ENCODE results near the gene UBIAD1.
A peak's percentile ranks its signal among the peaks of the same experiment; 100 is the strongest.
"Not testable (repeated sequence)": the region's sequence is repeated elsewhere in the genome, so short reads cannot be mapped to it uniquely, and the experiment has no call there.

The UBIAD1 gene, protein sequence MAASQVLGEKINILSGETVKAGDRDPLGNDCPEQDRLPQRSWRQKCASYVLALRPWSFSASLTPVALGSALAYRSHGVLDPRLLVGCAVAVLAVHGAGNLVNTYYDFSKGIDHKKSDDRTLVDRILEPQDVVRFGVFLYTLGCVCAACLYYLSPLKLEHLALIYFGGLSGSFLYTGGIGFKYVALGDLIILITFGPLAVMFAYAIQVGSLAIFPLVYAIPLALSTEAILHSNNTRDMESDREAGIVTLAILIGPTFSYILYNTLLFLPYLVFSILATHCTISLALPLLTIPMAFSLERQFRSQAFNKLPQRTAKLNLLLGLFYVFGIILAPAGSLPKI

DNA sequence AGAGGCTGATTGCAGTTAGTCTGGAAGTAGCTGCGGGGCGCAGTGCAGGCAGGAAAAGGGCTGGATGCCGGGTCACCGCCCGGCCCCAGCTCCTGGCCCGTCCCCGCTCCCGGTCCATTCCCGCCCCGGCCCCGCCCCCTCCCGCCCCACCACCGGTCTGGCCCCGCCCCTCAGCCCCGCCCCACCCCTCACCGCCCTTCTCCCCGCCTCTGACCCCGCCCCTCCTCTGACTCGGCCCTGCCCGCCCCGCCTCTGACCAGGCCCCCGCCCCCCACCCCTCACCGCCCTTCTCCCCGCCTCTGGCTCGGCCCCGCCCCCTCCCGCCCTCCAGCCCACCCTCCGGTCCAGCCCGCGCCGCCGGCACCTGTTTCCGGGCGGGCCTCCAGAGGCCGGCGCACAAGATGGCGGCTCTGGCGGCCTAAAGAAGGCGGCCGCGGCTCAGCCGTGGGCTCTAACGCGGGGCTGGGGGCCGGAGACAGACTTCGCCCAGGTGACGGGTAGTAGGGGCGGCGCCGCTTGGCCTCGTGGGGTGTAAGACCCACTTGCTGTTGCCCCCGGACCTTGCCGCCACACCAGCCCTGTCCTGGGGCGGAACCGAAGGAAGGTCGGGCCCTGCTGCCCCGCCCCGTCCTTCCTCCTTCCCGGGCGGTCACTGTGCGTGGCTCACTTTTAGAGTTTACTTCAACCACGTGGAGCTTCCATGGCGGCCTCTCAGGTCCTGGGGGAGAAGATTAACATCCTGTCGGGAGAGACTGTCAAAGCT is at the start of gene UBIAD1:
UBIAD1 (plus strand) TSS at position 367 of the 763 bp plus-strand sequence; CDS start at position 701, 334 bp downstream.
- peak; percentile 84 for DNase-seq

DNA sequence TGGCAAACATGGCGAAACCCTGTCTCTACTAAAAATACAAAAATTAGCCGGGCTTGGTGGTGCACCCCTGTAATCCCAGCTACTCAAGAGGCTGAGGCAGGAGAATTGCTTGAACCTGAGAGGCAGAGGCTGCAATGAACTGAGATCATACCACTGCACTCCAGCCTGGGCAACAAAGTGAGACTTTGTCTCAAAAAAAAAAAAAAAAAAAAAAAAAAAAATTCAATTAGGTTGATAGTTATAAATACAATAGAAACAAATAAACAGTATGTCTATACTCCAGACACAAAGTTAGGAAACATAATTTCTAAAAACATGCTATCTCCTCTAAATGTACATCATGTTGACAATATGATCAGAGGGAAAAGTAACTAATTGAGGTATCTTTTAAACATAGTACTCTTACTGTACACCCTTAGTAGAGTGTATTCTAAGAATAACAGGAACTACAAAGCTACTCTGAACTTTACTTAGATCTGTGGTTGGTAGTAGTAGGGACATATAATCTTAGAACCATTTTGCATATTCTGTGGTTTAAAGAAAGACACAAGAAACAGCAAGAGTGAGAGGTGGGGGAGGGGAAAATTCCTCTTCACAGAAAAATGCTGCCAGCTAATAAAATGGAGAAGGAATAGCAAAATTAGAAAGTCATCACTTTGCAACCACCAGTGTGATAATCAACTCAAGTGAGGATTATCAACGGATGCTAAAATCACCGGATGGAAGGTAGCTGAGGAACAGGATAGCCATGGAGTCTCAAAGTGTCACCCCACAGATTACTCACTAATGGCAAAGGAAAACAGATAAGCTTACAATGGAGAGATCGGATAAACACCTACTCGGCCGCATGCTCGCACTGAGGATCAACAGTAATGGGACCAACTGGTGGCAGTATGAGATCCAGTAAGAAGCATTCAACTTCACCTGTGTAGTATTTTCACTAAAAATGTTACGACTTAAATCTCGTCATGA is 45.6 kb upstream of the UBIAD1 start:
- no peak for DNase-seq

DNA sequence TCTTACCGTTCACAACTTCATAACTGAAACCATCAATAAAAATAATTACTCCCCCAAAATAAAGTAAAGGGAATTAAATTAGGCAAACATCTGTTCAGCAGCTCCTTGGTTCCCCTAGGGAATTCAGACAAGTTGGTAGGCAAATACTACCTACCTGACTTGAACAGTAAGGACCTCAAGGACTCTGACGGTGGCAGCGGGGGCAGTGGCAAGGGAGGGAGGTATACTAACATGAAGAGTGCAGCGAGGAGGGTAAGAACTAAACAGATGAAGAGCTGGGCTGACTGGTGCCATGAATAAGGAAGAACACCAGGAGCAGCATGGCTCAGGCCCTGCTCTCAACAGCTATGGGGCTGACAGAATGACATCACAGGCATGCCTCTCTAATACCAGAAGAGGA is 43.8 kb upstream of the UBIAD1 start:
- DNase-seq, result no peak

DNA sequence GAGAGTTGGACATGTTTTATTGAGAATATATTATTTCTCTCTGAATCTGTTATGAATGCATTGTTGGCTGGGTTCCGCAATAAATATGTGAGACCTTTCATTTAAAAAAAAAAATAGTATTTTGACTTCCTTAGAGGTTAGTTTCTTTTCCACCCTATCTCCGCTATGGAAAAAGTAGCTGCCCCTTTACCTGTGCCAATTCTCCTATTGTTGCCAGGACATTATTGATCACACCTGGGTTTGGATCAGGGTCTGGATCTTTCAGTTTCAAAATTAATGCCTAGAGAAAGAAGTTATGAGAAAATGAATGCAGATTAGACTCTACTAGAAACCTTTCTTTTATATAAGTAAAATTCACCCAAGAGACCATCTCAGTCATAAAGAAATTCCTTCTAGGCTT is 39.8 kb upstream of the UBIAD1 start:
- no peak for DNase-seq

DNA sequence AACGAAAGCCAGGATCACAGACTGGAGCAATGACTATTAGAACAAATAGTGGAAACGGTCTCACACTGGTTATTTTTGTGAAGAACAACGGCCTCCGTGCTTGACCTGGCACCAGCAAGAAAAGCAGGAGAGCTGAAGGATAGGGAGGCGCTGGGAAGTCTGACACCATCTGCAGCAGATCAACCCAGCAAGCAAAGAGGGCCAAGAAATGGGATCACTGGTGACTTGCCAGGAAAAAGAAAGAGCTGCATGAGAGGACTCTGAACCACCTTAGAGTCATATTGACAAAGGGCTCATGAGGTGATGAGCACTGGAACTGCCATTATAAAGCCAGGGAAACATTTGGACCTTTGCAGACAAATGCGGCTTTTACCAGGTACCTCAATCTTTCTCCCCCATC is 35.6 kb upstream of the UBIAD1 start:
- DNase-seq, result no peak

DNA sequence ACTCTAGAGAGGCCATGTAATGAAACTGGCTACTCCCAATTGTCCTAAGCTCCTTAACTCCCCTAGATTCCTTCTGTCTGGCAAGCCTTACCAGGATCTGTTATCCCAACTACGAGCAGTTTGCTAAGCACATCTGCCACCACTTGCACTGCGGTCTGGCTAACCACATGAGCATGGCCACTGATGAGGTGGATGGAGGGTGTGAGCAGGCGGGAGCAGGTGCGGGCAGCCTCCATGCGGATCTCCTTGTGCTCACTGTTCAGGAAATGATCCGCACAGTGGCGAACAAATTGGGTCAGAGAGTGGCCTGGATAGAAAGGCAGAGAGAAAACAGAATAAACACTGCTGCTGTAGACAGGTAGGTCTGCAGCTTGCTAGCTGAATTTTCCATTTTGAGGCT is 34.7 kb upstream of the UBIAD1 start:
- DNase-seq, result no peak

DNA sequence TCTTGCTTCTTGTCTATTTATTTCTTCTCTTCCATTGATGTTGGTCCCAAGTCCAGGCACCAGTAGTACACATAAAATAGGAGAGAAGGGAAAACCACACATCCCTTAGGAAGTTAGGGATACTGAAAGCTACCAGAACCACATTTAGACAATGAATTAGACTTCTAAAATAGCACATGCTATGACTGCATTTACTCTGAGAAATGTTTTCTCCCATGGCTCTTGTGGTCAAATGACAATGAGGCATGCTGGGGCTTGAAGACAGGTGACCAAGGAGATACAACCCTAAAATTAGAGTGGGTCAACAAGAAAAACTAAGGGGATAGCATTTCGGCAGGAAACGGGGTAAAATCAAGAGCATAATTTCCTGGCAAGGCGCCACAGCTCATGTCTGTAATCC is 27.8 kb upstream of the UBIAD1 start:
- DNase-seq, result no peak

DNA sequence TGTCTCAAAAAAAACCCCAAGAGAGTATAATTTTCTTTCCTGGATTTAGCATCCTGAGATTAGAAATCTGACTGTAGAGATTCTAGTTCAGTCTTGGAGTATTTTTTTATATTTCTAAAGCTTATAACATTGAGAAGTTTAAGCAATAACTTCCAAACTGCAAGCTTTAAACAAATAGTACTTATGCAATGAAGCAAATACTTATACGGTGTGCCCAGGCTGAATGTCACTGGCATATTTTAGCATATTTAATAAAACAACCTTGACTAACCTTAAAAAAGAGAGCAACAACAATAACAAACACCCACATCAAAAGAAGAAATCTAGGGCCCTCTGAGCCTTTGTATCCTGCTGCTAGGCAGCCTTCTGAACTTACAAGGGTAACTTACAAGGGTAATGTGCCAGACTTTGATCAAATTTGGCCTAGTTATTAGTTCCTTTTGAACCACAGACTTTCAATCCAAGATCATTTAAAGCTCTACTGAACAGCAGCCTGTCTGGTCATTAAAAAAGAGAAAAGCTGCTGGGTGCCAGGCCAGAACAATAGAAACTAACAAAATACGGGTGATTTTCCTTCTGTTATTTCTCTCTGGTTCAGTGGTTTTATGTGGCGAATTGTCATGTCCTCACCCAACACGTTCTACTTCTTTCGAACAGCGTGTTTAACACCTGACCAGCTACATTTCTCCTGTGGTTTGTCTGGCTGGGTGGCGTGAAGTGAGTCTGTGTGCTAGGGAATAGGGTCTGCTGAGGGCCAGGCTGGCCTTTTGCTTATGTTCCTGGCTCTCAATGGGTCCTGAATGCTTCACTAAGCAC is 26.9 kb upstream of the UBIAD1 start:
- DNase-seq, result no peak

DNA sequence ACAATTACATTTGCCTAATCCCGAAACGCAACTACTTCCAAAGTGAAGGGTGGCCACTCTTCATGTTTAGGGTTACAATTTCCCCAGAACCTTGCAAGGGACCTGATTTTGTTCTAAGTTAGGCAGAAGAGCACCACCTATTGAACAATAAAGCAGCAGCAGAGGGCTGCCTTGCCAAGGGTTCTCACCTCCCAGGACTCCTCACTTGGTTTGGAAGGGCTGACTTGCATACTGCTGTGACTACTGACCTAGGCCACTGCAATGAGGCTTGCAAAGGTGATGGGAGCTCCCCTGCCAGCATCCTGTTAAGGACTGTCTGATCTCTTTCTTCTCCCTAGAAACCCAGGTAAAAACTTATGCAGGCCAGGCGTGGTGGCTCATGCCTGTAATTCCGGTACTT is 24.8 kb upstream of the UBIAD1 start:
- DNase-seq, result no peak

DNA sequence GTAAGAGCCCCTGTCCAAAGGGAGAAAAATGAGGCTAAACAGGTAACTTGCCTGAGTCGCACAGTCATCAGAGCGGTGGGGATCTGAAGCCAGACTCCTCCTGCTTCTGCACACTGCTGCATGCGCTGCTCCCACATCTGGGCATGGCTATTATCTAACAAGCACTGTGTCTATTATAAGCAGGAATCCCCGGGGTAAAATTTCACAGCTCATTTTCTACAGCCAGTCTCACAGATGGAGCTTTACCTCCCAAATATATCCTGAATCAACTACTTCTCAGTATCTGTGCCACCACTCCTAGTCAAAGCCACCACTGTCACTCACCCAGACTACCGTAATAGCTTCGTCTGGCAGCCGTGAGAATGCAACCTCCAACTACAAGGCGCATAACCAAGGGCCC is 20.5 kb upstream of the UBIAD1 start:
- no peak for DNase-seq

DNA sequence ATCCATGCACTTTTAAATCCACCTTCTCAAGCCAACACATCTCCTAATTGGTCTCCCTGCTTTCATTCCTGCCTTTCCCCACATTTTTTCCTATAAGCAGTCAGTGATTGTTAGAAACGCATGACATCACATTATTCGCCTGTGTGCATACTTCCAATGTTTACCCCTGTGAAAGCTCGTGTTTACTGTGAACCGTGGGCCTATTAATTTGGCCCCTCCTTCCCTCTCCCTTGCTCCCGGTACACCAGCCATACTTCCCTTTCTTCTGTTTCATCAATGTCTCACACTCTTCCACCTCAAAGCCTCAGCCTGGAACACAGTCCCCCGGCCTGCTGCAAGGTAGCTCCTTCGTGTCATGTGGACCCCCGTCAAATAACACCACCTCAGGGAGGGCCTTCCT is 19.8 kb upstream of the UBIAD1 start:
- DNase-seq, result no peak

DNA sequence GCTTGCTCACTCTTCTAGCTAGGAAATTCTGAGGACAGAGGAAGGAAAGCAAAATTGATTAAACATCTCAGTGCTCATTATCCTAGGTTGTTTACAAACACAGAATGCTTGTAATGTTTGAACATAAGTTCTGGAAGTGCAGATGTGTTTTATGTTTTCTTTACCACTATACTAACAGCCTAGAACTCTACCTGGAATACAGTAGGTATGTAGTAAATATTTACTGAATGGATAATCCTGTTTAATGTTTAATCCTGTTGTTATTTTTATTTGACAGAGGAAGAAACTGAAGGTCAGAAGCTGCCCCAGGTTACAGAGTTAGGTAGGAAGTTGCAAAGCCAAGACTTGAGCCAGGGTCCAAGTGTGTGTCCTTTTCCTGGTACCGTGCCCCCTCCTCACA is 16.7 kb upstream of the UBIAD1 start:
- no peak for DNase-seq

DNA sequence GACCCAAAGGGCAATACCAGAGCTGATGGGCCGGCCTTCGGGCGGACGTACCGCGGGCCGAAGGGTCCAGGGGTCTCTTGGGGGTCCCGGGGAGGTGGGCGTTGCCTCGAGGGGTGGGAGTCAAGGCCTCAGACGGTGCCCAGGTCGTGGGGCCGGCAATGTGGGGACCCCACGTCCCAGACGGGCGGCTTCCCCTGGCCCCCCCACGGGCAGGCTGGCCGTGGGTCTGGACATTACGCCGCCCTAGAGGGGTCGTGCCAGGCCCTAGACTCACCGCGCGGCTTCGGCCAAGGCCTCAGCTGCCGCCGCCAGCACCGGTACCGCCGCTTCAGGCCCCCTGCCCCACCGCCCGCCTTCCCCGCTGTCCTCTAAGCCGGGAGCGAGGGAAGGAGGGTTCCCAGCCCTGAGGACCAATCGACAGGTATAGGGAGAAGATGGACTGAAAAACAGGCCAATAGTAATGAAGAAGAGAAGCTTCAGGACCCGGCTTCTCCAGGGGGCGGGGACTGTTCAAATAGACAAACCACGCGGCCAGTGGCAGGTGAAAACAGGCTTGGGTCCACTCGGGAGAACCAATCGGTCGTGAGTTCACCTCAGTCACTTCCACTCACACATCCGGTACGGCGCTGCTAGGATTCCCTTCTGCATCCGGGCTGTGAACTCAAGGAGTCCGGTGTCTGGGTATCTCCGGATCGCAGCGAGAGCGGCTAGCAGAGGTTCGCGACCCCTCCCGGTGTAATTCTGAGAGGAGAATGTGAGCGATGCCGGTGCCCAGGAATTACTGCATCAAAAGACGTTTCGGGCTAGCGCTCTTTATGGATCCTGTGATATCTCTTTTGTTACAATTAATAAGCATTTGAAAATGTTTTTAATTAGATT is 10.6 kb upstream of the UBIAD1 start, which contains the start of gene MTOR:
MTOR (minus strand) TSS at position 381 of the 879 bp plus-strand sequence. CDS start 3,142 bp downstream, outside the sequence.
- DNase-seq, result peak; percentile 99

DNA sequence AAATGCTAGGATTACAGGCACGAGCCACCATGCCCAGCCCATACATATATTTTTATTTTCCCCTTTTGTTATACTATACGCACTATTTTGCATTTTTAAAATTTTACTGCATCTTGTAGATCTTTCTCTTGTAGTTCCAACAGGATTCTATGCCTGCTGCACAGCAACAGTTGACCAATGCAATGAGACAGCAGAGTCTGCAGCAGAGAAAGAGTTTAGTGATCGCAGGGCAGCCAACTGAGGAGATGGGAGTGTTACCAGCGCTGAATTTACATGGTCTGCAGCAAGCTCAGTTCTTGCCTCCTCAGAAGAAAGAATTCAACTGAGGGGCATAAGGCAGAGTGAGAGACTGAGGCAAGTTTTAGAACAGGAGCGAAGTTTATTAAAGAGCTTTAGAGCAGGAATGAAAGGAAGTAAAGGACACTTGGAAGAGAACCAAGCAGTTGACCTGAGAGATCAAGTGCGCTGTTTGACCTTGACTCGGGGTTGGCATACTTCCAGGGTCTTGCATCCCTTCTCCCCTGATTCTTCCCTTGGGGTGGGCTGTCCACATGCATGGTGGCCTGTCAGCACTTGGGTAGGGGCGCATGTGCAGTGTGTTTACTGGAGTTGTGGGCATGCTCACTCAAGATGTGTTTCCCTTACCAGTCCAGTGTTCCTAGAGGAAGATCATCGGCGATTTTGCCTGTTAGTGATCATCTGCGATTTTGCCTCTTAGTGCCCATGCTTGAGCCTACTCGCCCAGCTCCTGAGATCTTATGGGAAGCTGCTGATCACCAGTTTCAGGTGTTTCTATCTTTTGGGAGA is 6.5 kb upstream of the UBIAD1 start:
- DNase-seq, result no peak

DNA sequence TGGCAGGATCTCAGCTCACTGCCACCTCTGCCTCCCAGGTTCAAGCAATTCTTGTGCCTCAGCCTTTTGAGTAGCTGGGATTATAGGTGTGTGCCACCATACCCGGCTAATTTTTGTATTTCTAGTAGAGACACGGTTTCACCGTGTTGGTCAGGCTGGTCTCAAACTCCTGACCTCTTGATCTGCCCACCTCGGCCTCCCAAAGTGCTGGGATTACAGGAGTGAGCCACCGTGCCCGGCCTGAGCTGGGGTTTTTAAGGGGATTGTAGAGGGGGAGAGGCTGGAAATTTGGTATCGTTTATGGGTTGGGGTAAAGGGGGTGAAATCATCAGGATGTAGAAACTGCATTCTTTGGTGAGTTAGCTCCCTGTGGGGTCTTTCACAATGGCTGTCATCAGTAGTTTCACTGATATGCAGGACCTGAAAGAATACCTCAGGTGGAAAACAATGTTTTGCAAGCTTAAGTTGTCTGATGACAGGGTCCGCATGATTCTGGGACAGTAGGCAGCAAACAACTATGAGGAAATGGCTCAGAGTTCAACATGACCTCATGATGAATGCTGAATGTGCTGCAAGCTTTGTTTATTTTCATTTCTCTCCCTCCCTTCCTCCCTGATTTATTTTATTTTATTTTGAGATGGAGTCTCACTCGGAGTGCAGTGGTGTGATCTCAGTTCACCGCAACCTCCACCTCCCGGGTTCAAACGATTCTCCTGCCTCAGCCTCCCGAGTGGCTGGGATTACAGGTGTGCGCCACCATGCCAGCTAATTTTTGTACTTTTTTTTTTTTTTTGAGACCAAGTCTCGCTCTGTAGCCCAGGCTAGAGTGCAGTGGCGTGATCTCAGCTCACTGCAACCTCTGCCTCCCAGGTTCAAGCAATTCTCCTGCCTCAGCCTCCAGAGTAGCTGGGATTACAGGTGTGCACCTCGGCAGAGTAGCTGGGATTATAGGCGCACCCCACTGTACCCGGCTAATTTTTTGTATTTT is 5.4 kb upstream of the UBIAD1 start:
- DNase-seq, result not testable (repeated sequence)

DNA sequence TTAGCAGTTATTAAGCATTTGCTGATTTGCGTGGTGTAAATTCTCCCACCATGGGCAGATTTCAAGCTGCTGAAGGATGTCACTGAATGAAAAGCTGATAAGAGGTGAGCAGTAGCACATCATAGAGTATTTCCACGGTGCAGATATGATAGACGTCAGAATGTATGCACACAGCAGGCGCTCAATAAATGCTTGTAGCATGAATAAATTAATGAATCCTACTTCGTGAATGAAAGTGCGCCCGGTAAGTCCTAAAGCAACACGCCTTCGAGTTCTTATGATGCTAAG is 510 bp upstream of the UBIAD1 start:
- DNase-seq, result no peak

DNA sequence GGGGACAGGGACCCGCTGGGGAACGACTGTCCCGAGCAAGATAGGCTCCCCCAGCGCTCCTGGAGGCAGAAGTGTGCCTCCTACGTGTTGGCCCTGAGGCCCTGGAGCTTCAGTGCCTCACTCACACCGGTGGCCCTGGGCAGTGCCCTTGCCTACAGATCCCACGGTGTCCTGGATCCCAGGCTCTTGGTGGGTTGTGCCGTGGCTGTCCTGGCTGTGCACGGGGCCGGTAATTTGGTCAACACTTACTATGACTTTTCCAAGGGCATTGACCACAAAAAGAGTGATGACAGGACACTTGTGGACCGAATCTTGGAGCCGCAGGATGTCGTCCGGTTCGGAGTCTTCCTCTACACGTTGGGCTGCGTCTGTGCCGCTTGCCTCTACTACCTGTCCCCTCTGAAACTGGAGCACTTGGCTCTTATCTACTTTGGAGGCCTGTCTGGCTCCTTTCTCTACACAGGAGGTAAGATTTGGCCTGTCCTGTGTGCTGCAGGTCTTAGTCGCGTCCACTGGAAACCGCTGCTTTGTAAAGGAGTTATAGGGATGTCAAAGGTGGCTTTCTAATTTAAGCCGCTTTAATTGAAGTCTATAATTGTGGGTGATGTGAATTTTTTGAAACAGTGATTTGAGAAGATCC is 717 bp downstream of the UBIAD1 start:
- no peak for DNase-seq

DNA sequence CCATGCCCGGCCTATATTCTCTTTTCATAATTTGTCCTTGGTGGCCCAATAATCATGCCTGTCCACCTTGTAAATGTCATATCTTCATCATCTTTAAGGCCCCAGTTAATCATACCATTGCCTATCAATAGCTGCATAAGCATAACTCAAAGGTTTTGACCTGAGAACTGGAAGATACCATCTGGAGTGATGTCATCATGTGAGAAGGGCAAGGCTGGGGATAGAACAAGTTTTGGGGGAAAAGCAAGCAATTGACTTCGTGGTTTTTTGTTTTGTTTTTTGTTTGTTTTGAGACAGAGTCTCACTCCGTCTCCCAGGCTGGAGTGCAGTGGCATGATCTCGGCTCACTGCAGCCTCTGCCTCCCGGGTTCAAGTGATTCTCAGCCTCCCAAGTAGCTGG is 6.2 kb downstream of the UBIAD1 start:
- DNase-seq, result no peak

DNA sequence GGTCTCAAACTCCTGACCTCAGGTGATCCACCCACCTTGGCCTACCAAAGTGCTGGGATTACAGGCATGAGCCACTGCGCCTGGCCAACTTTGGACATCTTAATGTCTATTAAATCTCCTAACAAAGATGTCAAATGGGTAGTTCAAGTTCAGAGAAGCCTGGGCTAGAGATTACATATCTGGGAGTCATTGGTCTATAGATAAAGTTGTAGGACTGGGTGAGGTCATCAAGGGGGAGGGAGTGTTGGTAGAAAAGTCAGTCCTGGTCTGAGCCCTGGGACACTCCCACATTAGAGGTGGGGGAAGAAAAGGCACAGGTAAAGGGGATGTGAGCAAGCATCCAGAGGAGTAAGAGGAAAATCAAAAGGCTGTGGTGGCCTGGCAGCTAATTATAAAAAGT is 6.6 kb downstream of the UBIAD1 start:
- DNase-seq, result no peak

All from CD4-positive, alpha-beta T cell treated with Interleukin-15 for 1 hour (primary cell).